Osteocyte (in vitro differentiated cells): ENCODE data around the gene STK11IP. TPM values are rescaled to one million over a fixed set of nuclear protein-coding genes. Genes with fewer than 3 reads are reported as not detected.

Source experiments
- DNase-seq: peaks from one replicate; pipeline ENCODE4 v3.0.0; 2021; ENCODE audit warnings: mixed read lengths; ENCODE audit not compliant: unreplicated experiment; ENCODE audit errors: extremely low spot score
- H3K27ac Mint-ChIP-seq: one replicate; pipeline ENCODE4 v1.8.0; 2021; ENCODE audit warnings: mild to moderate bottlenecking, mixed read lengths; ENCODE audit not compliant: unreplicated experiment
- H3K27me3 Mint-ChIP-seq: one replicate; pipeline ENCODE4 v1.8.0; 2021; ENCODE audit warnings: mixed read lengths; ENCODE audit not compliant: unreplicated experiment
- H3K36me3 Mint-ChIP-seq: one replicate; pipeline ENCODE4 v1.8.0; 2021; ENCODE audit warnings: mixed read lengths; ENCODE audit not compliant: unreplicated experiment
- H3K4me1 Mint-ChIP-seq: one replicate; pipeline ENCODE4 v1.8.0; 2021; ENCODE audit warnings: mixed read lengths; ENCODE audit not compliant: unreplicated experiment
- H3K4me3 Mint-ChIP-seq: one replicate; pipeline ENCODE4 v1.8.0; 2021; ENCODE audit warnings: mild to moderate bottlenecking, moderate library complexity, mixed read lengths; ENCODE audit not compliant: unreplicated experiment
- H3K9me3 Mint-ChIP-seq: one replicate; pipeline ENCODE4 v1.8.0; 2021; ENCODE audit warnings: mixed read lengths; ENCODE audit not compliant: unreplicated experiment
- CTCF ChIP-seq: fragments of 200-600 bp; sonication (generic); IDR thresholded peaks from 2 replicates; pipeline ENCODE4 v1.5.0; 2021; ENCODE audit warnings: antibody characterized with exemption, mild to moderate bottlenecking, moderate library complexity
- total RNA-seq: library from RNA; stranded (reverse); gene quantifications from 2 replicates; pipeline ENCODE4 v1.2.1, GENCODE V29; 2021

STK11IP gene
- total RNA-seq, 1 donor from 2014 or later: 42.7 TPM

GRCh38 chr2:219634951-219635751 is 37.5 kb downstream of the STK11IP start:
- TF ChIP-seq CTCF: no peak
- H3K27ac Mint-ChIP-seq: no peak overlapping the region
- no peaks in the 10 kb centered on the region for H3K4me1 Mint-ChIP-seq
- H3K36me3 Mint-ChIP-seq: peaks cover 5% of the 10 kb centered on the region
- DNase-seq: no peak
- no peaks in the 10 kb centered on the region for H3K27me3 Mint-ChIP-seq
- no peaks in the 10 kb centered on the region for H3K9me3 Mint-ChIP-seq
- H3K4me3 Mint-ChIP-seq: no peak overlapping the region

- Mint-ChIP-seq H3K4me3 (no peak overlapping the region), H3K9me3 (no peaks in the 10 kb centered on the region), H3K27me3 (no peaks in the 10 kb centered on the region), H3K4me1 (no peaks in the 10 kb centered on the region), H3K27ac (no peak overlapping the region), H3K36me3 (peaks cover 5% of the 10 kb centered on the region)
- no peak for TF ChIP-seq CTCF
- no peak for DNase-seq
These were observed 38.7 kb downstream of the STK11IP start for GRCh38 chr2:219636144-219636915.

GRCh38 chr2:219636941-219637841 is 39.5 kb downstream of the STK11IP start:
- H3K4me3 Mint-ChIP-seq: no peak overlapping the region
- H3K4me1 Mint-ChIP-seq: peaks cover 4% of the 10 kb centered on the region
- no peak for DNase-seq
- H3K27ac Mint-ChIP-seq: no peak overlapping the region
- no peaks in the 10 kb centered on the region for H3K9me3 Mint-ChIP-seq
- H3K36me3 Mint-ChIP-seq: peaks cover 4% of the 10 kb centered on the region
- no peaks in the 10 kb centered on the region for H3K27me3 Mint-ChIP-seq
- no peak for TF ChIP-seq CTCF

- H3K4me1 Mint-ChIP-seq: peaks cover 10% of the 10 kb centered on the region
- TF ChIP-seq CTCF: no peak
- no peak overlapping the region for H3K4me3 Mint-ChIP-seq
- no peaks in the 10 kb centered on the region for H3K27me3 Mint-ChIP-seq
- no peak for DNase-seq
- H3K36me3 Mint-ChIP-seq: peaks cover 4% of the 10 kb centered on the region
- no peak overlapping the region for H3K27ac Mint-ChIP-seq
- H3K9me3 Mint-ChIP-seq: no peaks in the 10 kb centered on the region
These were observed 40.2 kb downstream of the STK11IP start for GRCh38 chr2:219637842-219638185.
